ENCODE measurements around the gene COL1A1. TPM values are rescaled to one million over a fixed set of nuclear protein-coding genes. Genes with fewer than 3 reads are reported as not detected.
A peak's percentile ranks its signal among the peaks of the same experiment; 100 is the strongest.

COL1A1 gene
- polyA plus RNA-seq, 1 of the 3 experiments (the other 2 are of a cell fraction), result 1,461 TPM

DNA sequence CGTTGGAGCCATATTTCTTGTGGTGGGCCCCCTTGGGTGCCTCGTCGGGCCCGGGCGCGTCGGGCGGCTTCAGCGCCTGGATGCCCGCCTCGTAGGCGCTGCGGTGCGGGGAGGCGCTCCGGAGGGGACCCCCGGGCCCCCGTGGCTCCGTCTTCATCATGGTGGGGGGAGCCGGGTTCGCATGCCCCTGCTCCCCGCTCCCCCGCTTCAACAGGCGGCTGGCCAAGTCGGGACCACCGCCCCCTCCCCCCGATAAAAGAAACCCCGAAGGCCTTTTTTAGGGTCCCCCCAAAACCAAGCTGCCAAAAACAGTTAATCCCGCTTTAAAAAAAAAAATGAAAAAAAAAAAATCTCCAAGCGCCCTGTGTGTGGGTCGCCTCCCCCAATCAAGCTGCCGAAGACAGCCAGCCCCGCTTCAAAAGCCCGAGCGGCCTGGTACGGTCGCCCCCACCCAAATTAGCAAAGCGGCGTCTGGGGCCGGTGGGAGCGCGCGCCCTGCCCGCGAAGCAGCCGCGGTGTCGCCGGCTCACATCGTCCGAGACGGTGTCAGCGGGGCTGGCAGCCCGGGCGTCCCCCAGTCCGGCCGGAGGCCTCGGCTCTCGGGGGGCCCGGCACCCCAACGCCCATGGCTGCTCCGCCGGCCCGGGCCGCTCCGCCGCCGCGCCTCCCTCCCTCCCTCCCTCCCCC lies 50.9 kb downstream of the COL1A1 start, which contains the start of gene PPP1R9B:
Gene PPP1R9B, minus strand, starts transcription at position 324 of the 687 bp plus-strand sequence. Its CDS starts 164 bp downstream, at position 160.
- Histone ChIP-seq H3F3A (replicated peaks; ENCODE audit: insufficient read depth) (peaks cover 26% of the 10 kb centered on the region), H3K79me2 (ENCODE audit: insufficient read depth) (peaks cover 53% of the 10 kb centered on the region), H2AFZ (ENCODE audit: low read depth) (peak within 1 kb of the TSS; percentile 37; the same call in 1 of the 2 replicates), H4K20me1 (ENCODE audit: insufficient read depth) (peaks cover 38% of the 10 kb centered on the region), H3K9ac (peak within 1 kb of the TSS; percentile 92), H3K9me2 (no peaks in the 10 kb centered on the region), H3K27me3 (ENCODE audit: insufficient read depth) (no peaks in the 10 kb centered on the region), H3K4me1 (ENCODE audit: control insufficient read depth in 1 of 2, insufficient read depth in 2 of 2, low read depth in 1 of 2, low read length in 1 of 2) (peaks cover 38 to 65% of the 10 kb centered on the region in 2 experiments; a peak in 3 of 4 replicates), H3K4me2 (peak within 1 kb of the TSS; percentile 97), H3K9me3 (no peaks in the 10 kb centered on the region), H3K27ac (ENCODE audit: low read depth in 2 of 2, low read length in 1 of 2) (peak within 1 kb of the TSS; percentile 74 to 98), H3K36me3 (replicated peaks in 1 of 2; ENCODE audit: control insufficient read depth in 1 of 2, insufficient read depth in 2 of 2, low read length in 1 of 2) (peaks cover 4 to 11% of the 10 kb centered on the region in 2 experiments), H3K4me3 (ENCODE audit: low read depth in 2 of 2, low read length in 1 of 2) (peak within 1 kb of the TSS; percentile 66 to 81)
- CTCF ChIA-PET, result interaction anchor here (0.9 to 12.8 kb wide), 19 partner anchors 11 to 148 kb away, joined by 3 to 169 read pairs (median 5); partner anchors contain the start of genes COL1A1 and SAMD14
- 2% methylated on average over 37 of the region's 69 CpGs for WGBS (ENCODE audit: low lambda C conversion rate)
- TF ChIP-seq EZH2phosphoT487 (IDR thresholded peaks at IDR 0.05; ENCODE audit: borderline replicate concordance, low read depth) (no peak), MEF2A (IDR thresholded peaks at IDR 0.05; ENCODE audit: borderline replicate concordance, low read depth) (no peak), RFX5 (IDR thresholded peaks at IDR 0.05; ENCODE audit: low read length) (no peak), GATA2 (CRISPR knock-in tag; IDR thresholded peaks at IDR 0.05) (no peak), NFIC (IDR thresholded peaks at IDR 0.05; ENCODE audit: borderline replicate concordance) (no peak), GABPA (IDR thresholded peaks at IDR 0.05; ENCODE audit: low read depth) (no peak), REST (IDR thresholded peaks at IDR 0.05; ENCODE audit: low read depth, low read length) (no peak), JUND (IDR thresholded peaks at IDR 0.05) (no peak), ZBTB33 (IDR thresholded peaks at IDR 0.05; ENCODE audit: borderline replicate concordance, low read depth) (no peak), IRF3 (IDR thresholded peaks at IDR 0.05; ENCODE audit: low read depth, low read length) (no peak), EP300 (IDR thresholded peaks at IDR 0.05; ENCODE audit: borderline replicate concordance in 1 of 2, low read depth in 1 of 2, low read length in 1 of 2) (no peak), FOSL2 (IDR thresholded peaks at IDR 0.05; ENCODE audit: borderline replicate concordance, low read depth) (no peak), FOXM1 (IDR thresholded peaks at IDR 0.05; ENCODE audit: low read depth) (no peak), RXRA (IDR thresholded peaks at IDR 0.05; ENCODE audit: borderline replicate concordance, low read depth) (no peak), TAF1 (IDR thresholded peaks at IDR 0.05; ENCODE audit: borderline replicate concordance, low read depth, low read length) (no peak), TCF12 (IDR thresholded peaks at IDR 0.05) (no peak)
- TF ChIP-seq, protein P1, sequence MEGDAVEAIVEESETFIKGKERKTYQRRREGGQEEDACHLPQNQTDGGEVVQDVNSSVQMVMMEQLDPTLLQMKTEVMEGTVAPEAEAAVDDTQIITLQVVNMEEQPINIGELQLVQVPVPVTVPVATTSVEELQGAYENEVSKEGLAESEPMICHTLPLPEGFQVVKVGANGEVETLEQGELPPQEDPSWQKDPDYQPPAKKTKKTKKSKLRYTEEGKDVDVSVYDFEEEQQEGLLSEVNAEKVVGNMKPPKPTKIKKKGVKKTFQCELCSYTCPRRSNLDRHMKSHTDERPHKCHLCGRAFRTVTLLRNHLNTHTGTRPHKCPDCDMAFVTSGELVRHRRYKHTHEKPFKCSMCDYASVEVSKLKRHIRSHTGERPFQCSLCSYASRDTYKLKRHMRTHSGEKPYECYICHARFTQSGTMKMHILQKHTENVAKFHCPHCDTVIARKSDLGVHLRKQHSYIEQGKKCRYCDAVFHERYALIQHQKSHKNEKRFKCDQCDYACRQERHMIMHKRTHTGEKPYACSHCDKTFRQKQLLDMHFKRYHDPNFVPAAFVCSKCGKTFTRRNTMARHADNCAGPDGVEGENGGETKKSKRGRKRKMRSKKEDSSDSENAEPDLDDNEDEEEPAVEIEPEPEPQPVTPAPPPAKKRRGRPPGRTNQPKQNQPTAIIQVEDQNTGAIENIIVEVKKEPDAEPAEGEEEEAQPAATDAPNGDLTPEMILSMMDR (IDR thresholded peaks at IDR 0.05), result no peak
- TF ChIP-seq, protein P2, sequence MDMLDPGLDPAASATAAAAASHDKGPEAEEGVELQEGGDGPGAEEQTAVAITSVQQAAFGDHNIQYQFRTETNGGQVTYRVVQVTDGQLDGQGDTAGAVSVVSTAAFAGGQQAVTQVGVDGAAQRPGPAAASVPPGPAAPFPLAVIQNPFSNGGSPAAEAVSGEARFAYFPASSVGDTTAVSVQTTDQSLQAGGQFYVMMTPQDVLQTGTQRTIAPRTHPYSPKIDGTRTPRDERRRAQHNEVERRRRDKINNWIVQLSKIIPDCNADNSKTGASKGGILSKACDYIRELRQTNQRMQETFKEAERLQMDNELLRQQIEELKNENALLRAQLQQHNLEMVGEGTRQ (IDR thresholded peaks at IDR 0.05; ENCODE audit: borderline replicate concordance, low read depth, low read length), result no peak
- DNase-seq, result peak; percentile 62
- POLR2A ChIA-PET, result interaction anchor here (0.8 to 2.5 kb wide), 7 partner anchors 9 to 56 kb away, joined by 3 to 30 read pairs (median 4); partner anchors contain the start of gene PDK2
